GM12878 (cell line): Measurements from ENCODE around the gene SV2A. TPM values are rescaled to one million over a fixed set of nuclear protein-coding genes. Genes with fewer than 3 reads are reported as not detected.

Source experiments
- ASH2L ChIP-seq: fragments of 300-600, 200-600 bp; sonication (generic); IDR thresholded peaks from 2 replicates; pipeline ENCODE4 v1.6.1; 2017; ENCODE audit warnings: low read depth, mild to moderate bottlenecking, borderline replicate concordance
- ATF3 ChIP-seq: IDR thresholded peaks from 2 replicates; pipeline ENCODE4 v1.6.1; 2011; ENCODE audit warnings: low read depth, mild to moderate bottlenecking, low read length, moderate library complexity, borderline replicate concordance; ENCODE audit errors: extremely low read depth
- BCL11A ChIP-seq: IDR thresholded peaks from 2 replicates; pipeline ENCODE4 v1.6.1; 2011; ENCODE audit warnings: low read depth, low read length
- BHLHE40 ChIP-seq, 2 experiments: fragments of 450-650 bp in 1 of 2; IDR thresholded peaks; 2 replicates each; pipeline ENCODE4 v1.6.1; 2011 to 2017; ENCODE audit warnings: low read depth in 2 of 2, borderline replicate concordance in 1 of 2, improper control_type of control experiment in 1 of 2, low read length in 1 of 2, mild to moderate bottlenecking in 1 of 2
- EGR1 ChIP-seq, 2 experiments: IDR thresholded peaks; 1 replicate in 1 of 2; 2 replicates in 1 of 2; pipeline ENCODE4 v1.6.1; 2011 to 2012; ENCODE audit warnings: low read depth in 2 of 2, low read length in 2 of 2, borderline replicate concordance in 1 of 2, mild to moderate bottlenecking in 1 of 2, moderate library complexity in 1 of 2
- HSF1 ChIP-seq: fragments of 150-350 bp; IDR thresholded peaks from 2 replicates; pipeline ENCODE4 v1.6.1; 2014; ENCODE audit warnings: mild to moderate bottlenecking, low read depth, low read length
- IRF3 ChIP-seq: fragments of 450-650 bp; IDR thresholded peaks from 2 replicates; pipeline ENCODE4 v1.6.1; 2014; ENCODE audit warnings: mild to moderate bottlenecking
- MEF2B ChIP-seq: fragments of 450-650 bp; IDR thresholded peaks from 2 replicates; pipeline ENCODE4 v1.6.1; 2018; ENCODE audit warnings: mild to moderate bottlenecking, moderate library complexity; ENCODE audit not compliant: partially characterized antibody, poor library complexity, severe bottlenecking
- MLLT1 ChIP-seq: fragments of 450-650 bp; IDR thresholded peaks from 2 replicates; pipeline ENCODE4 v1.6.1; 2016; ENCODE audit warnings: mild to moderate bottlenecking
- NFIC ChIP-seq: IDR thresholded peaks from 2 replicates; pipeline ENCODE4 v1.6.1; 2012; ENCODE audit warnings: low read depth, mild to moderate bottlenecking, inconsistent platforms, low read length, moderate library complexity
- NR2C2 ChIP-seq: IDR thresholded peaks from 2 replicates; pipeline ENCODE4 v1.6.1; 2011; ENCODE audit warnings: borderline replicate concordance, low read depth; ENCODE audit not compliant: control insufficient read depth, insufficient read length
- NR2F1 ChIP-seq: fragments of 450-650 bp; conservative IDR thresholded peaks from 2 replicates; pipeline ENCODE4 v1.6.1; 2017; ENCODE audit warnings: mild to moderate bottlenecking
- PAX5 ChIP-seq: IDR thresholded peaks from 2 replicates; pipeline ENCODE4 v1.6.1; 2011; ENCODE audit warnings: low read depth, low read length, borderline replicate concordance
- POU2F2 ChIP-seq: IDR thresholded peaks from 3 replicates; pipeline ENCODE4 v1.6.1; 2011; ENCODE audit warnings: low read depth, mild to moderate bottlenecking, low read length, borderline replicate concordance
- RBBP5 ChIP-seq: fragments of 200-600 bp; sonication (generic); conservative IDR thresholded peaks from 2 replicates; pipeline ENCODE4 v1.6.1; 2016
- SMARCA5 ChIP-seq: fragments of 450-650 bp; IDR thresholded peaks from 2 replicates; pipeline ENCODE4 v1.6.1; 2017; ENCODE audit warnings: mild to moderate bottlenecking
- TARDBP ChIP-seq: IDR thresholded peaks from 2 replicates; pipeline ENCODE4 v1.6.1; 2016; ENCODE audit warnings: borderline replicate concordance
- TBL1XR1 ChIP-seq: IDR thresholded peaks from 2 replicates; pipeline ENCODE4 v1.6.1; 2012; ENCODE audit warnings: low read depth, low read length, improper control_type of control experiment
- TCF3 ChIP-seq: IDR thresholded peaks from 2 replicates; pipeline ENCODE4 v1.6.1; 2012; ENCODE audit warnings: low read depth, mild to moderate bottlenecking, low read length, borderline replicate concordance; ENCODE audit not compliant: insufficient read depth
- ZNF207 ChIP-seq: fragments of 450-650 bp; IDR thresholded peaks from 2 replicates; pipeline ENCODE4 v1.6.1; 2014; ENCODE audit warnings: antibody characterized with exemption, mild to moderate bottlenecking, borderline replicate concordance
- polyA plus RNA-seq, 11 experiments: library from polyadenylated mRNA; depleted of rRNA in 4 of 11; unstranded in 6 of 11; stranded (reverse) in 5 of 11; fragments of >200 nt; fragmentation: Nextera tagmentation in 4 of 11; fragmentation: Illumina TruSeq in 1 of 11; extraction: Ambion mirVana in 4 of 11; extraction: Trizol in 1 of 11; gene quantifications; 1 replicate in 1 of 11; 2 replicates in 10 of 11; pipeline versions ENCODE4 v1.2.1 to v1.2.3, GENCODE V29; 2011 to 2016; ENCODE audit warnings: inconsistent platforms in 2 of 11, missing spikeins in 2 of 11, low read depth in 1 of 11
- total RNA-seq, 4 experiments: library from RNA; depleted of rRNA in 3 of 4; stranded (reverse); fragments of >200 nt in 3 of 4; fragmentation: Illumina TruSeq in 1 of 4; extraction: Trizol in 1 of 4; gene quantifications; 2 replicates each; pipeline versions ENCODE4 v1.2.1 to v1.2.3, GENCODE V29; 2013 to 2021
- TF ChIP-seq, protein P1 (sequence below): IDR thresholded peaks from 2 replicates; pipeline ENCODE4 v1.6.1; 2012; ENCODE audit warnings: low read depth, low read length, improper control_type of control experiment
- TF ChIP-seq, protein P2 (sequence below): fragments of 450-650 bp; IDR thresholded peaks from 2 replicates; pipeline ENCODE4 v1.6.1; 2017; ENCODE audit warnings: mild to moderate bottlenecking

Gene SV2A
- total and polyA plus RNA-seq, 10 of the 15 experiments (the other 5 are each of a cell fraction or from before 2014, with no cell fraction given), result 0.39 to 11.6 (median 5.4) TPM

GRCh38 chr1:149888247-149888998 is 29.2 kb downstream of the SV2A start (continued):
- TF ChIP-seq SMARCA5 (peak; percentile 71; the same call in 1 of the 2 replicates), BHLHE40 (IDR thresholded peaks at IDR 0.05; ENCODE audit: borderline replicate concordance in 1 of 2, low read depth in 2 of 2, low read length in 1 of 2) (peak in 1 of 2 experiments; percentile 66; a peak in 2 of 4 replicates), PAX5 (no peak), TBL1XR1 (no peak; the same call in 1 of the 2 replicates), RBBP5 (no peak), HSF1 (no peak), NR2F1 (no peak), POU2F2 (peak; percentile 83), IRF3 (no peak), NFIC (peak; percentile 48; the same call in 1 of the 2 replicates), TCF3 (peak; percentile 53; the same call in 1 of the 2 replicates), NR2C2 (no peak), ATF3 (no peak), TARDBP (no peak), MLLT1 (peak; percentile 67; the same call in 1 of the 2 replicates), EGR1 (IDR thresholded peaks at IDR 0.05; ENCODE audit: borderline replicate concordance in 1 of 2, low read depth in 2 of 2, low read length in 2 of 2) (no peak), BCL11A (no peak), ASH2L (no peak), ZNF207 (peak; percentile 70; the same call in 1 of the 2 replicates), MEF2B (peak; percentile 33)
- TF ChIP-seq, protein P1, sequence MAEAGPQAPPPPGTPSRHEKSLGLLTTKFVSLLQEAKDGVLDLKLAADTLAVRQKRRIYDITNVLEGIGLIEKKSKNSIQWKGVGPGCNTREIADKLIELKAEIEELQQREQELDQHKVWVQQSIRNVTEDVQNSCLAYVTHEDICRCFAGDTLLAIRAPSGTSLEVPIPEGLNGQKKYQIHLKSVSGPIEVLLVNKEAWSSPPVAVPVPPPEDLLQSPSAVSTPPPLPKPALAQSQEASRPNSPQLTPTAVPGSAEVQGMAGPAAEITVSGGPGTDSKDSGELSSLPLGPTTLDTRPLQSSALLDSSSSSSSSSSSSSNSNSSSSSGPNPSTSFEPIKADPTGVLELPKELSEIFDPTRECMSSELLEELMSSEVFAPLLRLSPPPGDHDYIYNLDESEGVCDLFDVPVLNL, result no peak
- TF ChIP-seq, protein P2, sequence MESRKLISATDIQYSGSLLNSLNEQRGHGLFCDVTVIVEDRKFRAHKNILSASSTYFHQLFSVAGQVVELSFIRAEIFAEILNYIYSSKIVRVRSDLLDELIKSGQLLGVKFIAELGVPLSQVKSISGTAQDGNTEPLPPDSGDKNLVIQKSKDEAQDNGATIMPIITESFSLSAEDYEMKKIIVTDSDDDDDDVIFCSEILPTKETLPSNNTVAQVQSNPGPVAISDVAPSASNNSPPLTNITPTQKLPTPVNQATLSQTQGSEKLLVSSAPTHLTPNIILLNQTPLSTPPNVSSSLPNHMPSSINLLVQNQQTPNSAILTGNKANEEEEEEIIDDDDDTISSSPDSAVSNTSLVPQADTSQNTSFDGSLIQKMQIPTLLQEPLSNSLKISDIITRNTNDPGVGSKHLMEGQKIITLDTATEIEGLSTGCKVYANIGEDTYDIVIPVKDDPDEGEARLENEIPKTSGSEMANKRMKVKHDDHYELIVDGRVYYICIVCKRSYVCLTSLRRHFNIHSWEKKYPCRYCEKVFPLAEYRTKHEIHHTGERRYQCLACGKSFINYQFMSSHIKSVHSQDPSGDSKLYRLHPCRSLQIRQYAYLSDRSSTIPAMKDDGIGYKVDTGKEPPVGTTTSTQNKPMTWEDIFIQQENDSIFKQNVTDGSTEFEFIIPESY, result no peak
